Neural cell (in vitro differentiated cells): ENCODE data around the gene ALS2CL. TPM values are rescaled to one million over a fixed set of nuclear protein-coding genes. Genes with fewer than 3 reads are reported as not detected.

Experiments
- H2AFZ ChIP-seq: fragments of 200-600, 300-800 bp; sonication (generic), shearing (Covaris generic); 2 replicates; pipeline ENCODE4 v1.6.0; 2014; ENCODE audit warnings: low read depth, mild to moderate bottlenecking, antibody characterized with exemption, low read length, moderate library complexity
- H3F3A ChIP-seq: fragments of 200-600 bp; shearing (Covaris generic); 2 replicates; pipeline ENCODE4 v1.6.1; 2016; ENCODE audit warnings: mild to moderate bottlenecking, moderate library complexity, mixed read lengths, antibody characterized with exemption, low read length; ENCODE audit not compliant: insufficient read depth, poor library complexity, severe bottlenecking
- H3K27ac ChIP-seq: fragments of 200-600, 300-800 bp; sonication (generic), shearing (Covaris generic); 2 replicates; pipeline ENCODE4 v1.5.1; 2014; ENCODE audit warnings: mild to moderate bottlenecking, low read length, moderate library complexity
- H3K27me3 ChIP-seq: fragments of 300-800, 200-600 bp; sonication (generic), shearing (Covaris generic); 2 replicates; pipeline ENCODE4 v1.6.0; 2014; ENCODE audit warnings: mild to moderate bottlenecking, low read depth, low read length, moderate library complexity; ENCODE audit not compliant: insufficient read depth
- H3K36me3 ChIP-seq: fragments of 300-800, 200-600 bp; sonication (generic), shearing (Covaris generic); 2 replicates; pipeline ENCODE4 v1.5.1; 2014; ENCODE audit warnings: mild to moderate bottlenecking, antibody characterized with exemption, low read length, moderate library complexity; ENCODE audit not compliant: insufficient read depth
- H3K4me2 ChIP-seq: fragments of 300-800, 200-600 bp; sonication (generic), shearing (Covaris generic); 2 replicates; pipeline ENCODE4 v1.6.0; 2014; ENCODE audit warnings: mild to moderate bottlenecking, low read length
- H3K4me3 ChIP-seq: fragments of 300-800, 200-600 bp; sonication (generic), shearing (Covaris generic); 2 replicates; pipeline ENCODE4 v1.5.1; 2014; ENCODE audit warnings: mild to moderate bottlenecking, low read length, moderate library complexity
- H3K79me2 ChIP-seq: fragments of 200-600 bp; shearing (Covaris generic); replicated peaks from 2 replicates; pipeline ENCODE4 v1.6.0; 2014; ENCODE audit warnings: mild to moderate bottlenecking, low read length, moderate library complexity; ENCODE audit not compliant: insufficient read depth
- H3K9ac ChIP-seq: fragments of 300-800, 200-600 bp; sonication (generic), shearing (Covaris generic); 2 replicates; pipeline ENCODE4 v1.6.1; 2016; ENCODE audit warnings: mild to moderate bottlenecking, low read length, mixed read lengths
- H3K9me2 ChIP-seq: fragments of 200-600 bp; shearing (Covaris generic); 2 replicates; pipeline ENCODE4 v1.6.1; 2016; ENCODE audit warnings: mild to moderate bottlenecking, low read length, mixed read lengths; ENCODE audit not compliant: insufficient read depth
- H3K9me3 ChIP-seq: fragments of 200-600, 300-800 bp; sonication (generic), shearing (Covaris generic); 2 replicates; pipeline ENCODE4 v1.6.1; 2016; ENCODE audit warnings: mild to moderate bottlenecking, mixed run types, low read length, moderate library complexity, mixed read lengths
- H4K20me1 ChIP-seq: fragments of 200-600 bp; shearing (Covaris generic); 2 replicates; pipeline ENCODE4 v1.6.1; 2016; ENCODE audit warnings: mild to moderate bottlenecking, mixed run types; ENCODE audit not compliant: insufficient read depth
- CTCF ChIP-seq: fragments of 450-650 bp; IDR thresholded peaks from 2 replicates; pipeline ENCODE4 v1.5.1; 2014; ENCODE audit warnings: antibody characterized with exemption, mild to moderate bottlenecking, moderate library complexity; ENCODE audit not compliant: poor library complexity, severe bottlenecking
- EP300 ChIP-seq: fragments of 450-650 bp; conservative IDR thresholded peaks from 2 replicates; pipeline ENCODE4 v1.6.1; 2014; ENCODE audit warnings: antibody characterized with exemption, mild to moderate bottlenecking, moderate library complexity; ENCODE audit not compliant: poor library complexity, severe bottlenecking
- EZH2 ChIP-seq: fragments of 200-600, 300-800 bp; shearing (Covaris generic), sonication (generic); IDR thresholded peaks from 2 replicates; pipeline ENCODE4 v1.6.1; 2014; ENCODE audit warnings: antibody characterized with exemption, low read length, borderline replicate concordance, mild to moderate bottlenecking; ENCODE audit not compliant: insufficient read depth, poor library complexity, severe bottlenecking
- MXI1 ChIP-seq: fragments of 450-650 bp; conservative IDR thresholded peaks from 2 replicates; pipeline ENCODE4 v1.6.1; 2014; ENCODE audit warnings: antibody characterized with exemption, mild to moderate bottlenecking; ENCODE audit not compliant: poor library complexity, severe bottlenecking
- POLR2AphosphoS5 ChIP-seq: IDR thresholded peaks from 2 replicates; pipeline ENCODE4 v1.6.1; 2012
- RAD21 ChIP-seq: fragments of 450-650 bp; conservative IDR thresholded peaks from 2 replicates; pipeline ENCODE4 v1.6.1; 2014; ENCODE audit warnings: antibody characterized with exemption, mild to moderate bottlenecking, moderate library complexity
- REST ChIP-seq: IDR thresholded peaks from 2 replicates; pipeline ENCODE4 v1.6.1; 2012; ENCODE audit warnings: borderline replicate concordance
- SMC3 ChIP-seq: fragments of 450-650 bp; conservative IDR thresholded peaks from 2 replicates; pipeline ENCODE4 v1.6.1; 2014; ENCODE audit warnings: antibody characterized with exemption, mild to moderate bottlenecking, moderate library complexity; ENCODE audit not compliant: poor library complexity
- TAF1 ChIP-seq: IDR thresholded peaks from 2 replicates; pipeline ENCODE4 v1.6.1; 2012; ENCODE audit warnings: low read depth
- polyA plus RNA-seq: library from polyadenylated mRNA; depleted of rRNA; stranded (reverse); fragments of >200 nt; gene quantifications from 2 replicates; pipeline ENCODE4 v1.2.3, GENCODE V29; 2014

Gene ALS2CL
- polyA plus RNA-seq, 1 donor from 2014 or later = 0.11 TPM

GRCh38 chr3:46710229-46710628, 16.8 kb upstream of the ALS2CL start:
- no peak overlapping the region for H3K4me3 ChIP-seq
- no peak overlapping the region for H3K4me2 ChIP-seq
- no peaks in the 10 kb centered on the region for H3K9me2 ChIP-seq
- no peaks in the 10 kb centered on the region for H3K36me3 ChIP-seq
- no peak overlapping the region for H3K27ac ChIP-seq
- H3K9me3 ChIP-seq = no peaks in the 10 kb centered on the region
- H3K79me2 ChIP-seq = no peaks in the 10 kb centered on the region
- H4K20me1 ChIP-seq = no peaks in the 10 kb centered on the region
- no peak overlapping the region for H3K9ac ChIP-seq
- no peak overlapping the region for H2AFZ ChIP-seq
- H3F3A ChIP-seq = no peaks in the 10 kb centered on the region
- H3K27me3 ChIP-seq = no peaks in the 10 kb centered on the region
- TF ChIP-seq POLR2AphosphoS5 = no peak
- TF ChIP-seq CTCF = no peak
- TF ChIP-seq TAF1 = no peak
- TF ChIP-seq REST = no peak
- no peak for TF ChIP-seq EP300
- TF ChIP-seq SMC3 = no peak
- no peak for TF ChIP-seq EZH2
- TF ChIP-seq MXI1 = no peak
- no peak for TF ChIP-seq RAD21

GRCh38 chr3:46709721-46710120, 16.2 kb upstream of the ALS2CL start:
- Histone ChIP-seq H4K20me1 (no peaks in the 10 kb centered on the region), H3K27ac (no peak overlapping the region), H3K9me2 (no peaks in the 10 kb centered on the region), H3K4me3 (no peak overlapping the region), H3K27me3 (no peaks in the 10 kb centered on the region), H3K9ac (no peak overlapping the region), H3F3A (no peaks in the 10 kb centered on the region), H2AFZ (no peak overlapping the region), H3K79me2 (no peaks in the 10 kb centered on the region), H3K4me2 (no peak overlapping the region), H3K9me3 (no peaks in the 10 kb centered on the region), H3K36me3 (no peaks in the 10 kb centered on the region)
- TF ChIP-seq EP300 = no peak
- TF ChIP-seq REST = no peak
- no peak for TF ChIP-seq TAF1
- TF ChIP-seq SMC3 = no peak
- no peak for TF ChIP-seq RAD21
- TF ChIP-seq EZH2 = no peak
- TF ChIP-seq POLR2AphosphoS5 = no peak
- TF ChIP-seq MXI1 = no peak
- TF ChIP-seq CTCF = no peak
